Natural killer cell (primary cell): Measurements from ENCODE around the gene PPFIA2. TPM values are rescaled to one million over a fixed set of nuclear protein-coding genes. Genes with fewer than 3 reads are reported as not detected.

Experiments
- ATAC-seq, 3 donors: fragments of 150-1000 bp in 2 of 3; fragments of 200-7000 bp in 1 of 3; cut with Tn5 transposase; 1 replicate in 1 of 3; 2 replicates in 2 of 3; pipeline ENCODE4 v1.10.0; 2021; ENCODE audit warnings: mild to moderate bottlenecking in 2 of 3, moderate library complexity in 2 of 3
- DNase-seq, 2 donors: peaks; one replicate each; pipeline versions ENCODE4 v3.0.0 to v3.0.0-alpha.2; 2013 to 2021; ENCODE audit warnings: mixed read lengths in 1 of 2
- H3K27ac ChIP-seq: one replicate; pipeline ENCODE4 v1.5.1; 2013; ENCODE audit warnings: mild to moderate bottlenecking, low read length
- H3K27me3 ChIP-seq: one replicate; pipeline ENCODE4 v1.6.1; 2013; ENCODE audit warnings: low read length; ENCODE audit not compliant: control insufficient read depth, insufficient read depth
- H3K36me3 ChIP-seq: one replicate; pipeline ENCODE4 v1.6.1; 2013; ENCODE audit warnings: low read length; ENCODE audit not compliant: control insufficient read depth, insufficient read depth
- H3K4me1 ChIP-seq: one replicate; pipeline ENCODE4 v1.6.1; 2013; ENCODE audit warnings: low read length; ENCODE audit not compliant: control insufficient read depth, insufficient read depth
- H3K4me3 ChIP-seq: one replicate; pipeline ENCODE4 v1.5.1; 2013; ENCODE audit warnings: low read length
- H3K9me3 ChIP-seq: one replicate; pipeline ENCODE4 v1.6.1; 2013; ENCODE audit warnings: low read length; ENCODE audit not compliant: control insufficient read depth, insufficient read depth
- H3K27ac Mint-ChIP-seq, 2 donors: one replicate each; pipeline ENCODE4 v1.8.0; 2022; ENCODE audit warnings: mild to moderate bottlenecking in 2 of 2, mixed read lengths in 2 of 2, moderate library complexity in 1 of 2
- H3K27me3 Mint-ChIP-seq, 2 donors: one replicate each; pipeline ENCODE4 v1.8.0; 2022; ENCODE audit warnings: low read depth in 2 of 2, mixed read lengths in 2 of 2
- H3K36me3 Mint-ChIP-seq: one replicate; pipeline ENCODE4 v1.8.0; 2022; ENCODE audit warnings: mixed read lengths
- H3K4me1 Mint-ChIP-seq, 2 donors: one replicate each; pipeline ENCODE4 v1.8.0; 2022; ENCODE audit warnings: mixed read lengths in 2 of 2
- H3K4me3 Mint-ChIP-seq: one replicate; pipeline ENCODE4 v1.8.0; 2022; ENCODE audit warnings: mild to moderate bottlenecking, moderate library complexity, mixed read lengths
- H3K9me3 Mint-ChIP-seq, 2 donors: one replicate each; pipeline ENCODE4 v1.8.0; 2022; ENCODE audit warnings: mixed read lengths in 2 of 2
- CTCF ChIP-seq: fragments of 200-600 bp; IDR thresholded peaks from one replicate; pipeline ENCODE4 v1.8.0; 2022; ENCODE audit warnings: antibody characterized with exemption
- WGBS: methylation state at CpG from one replicate; pipeline ENCODE4 v1.1.7; 2013; ENCODE audit warnings: missing lambda C conversion rate; ENCODE audit not compliant: insufficient coverage; 5-methylcytosine and 5-hydroxymethylcytosine counted together
- intact Hi-C: fragments of 100-400 bp; cut with micrococcal nuclease; formaldehyde crosslinking; loops from one replicate; pipeline ENCODE4 v1.14.2; 2022
- total RNA-seq, 4 donors: library from RNA; stranded (reverse); fragments of 120-200 nt in 1 of 4; gene quantifications; one replicate each; pipeline versions ENCODE4 v1.2.3 to v1.2.4, GENCODE V29; 2013 to 2022

Gene PPFIA2
- total RNA-seq, 3 donors from 2014 or later (not counting 1 experiment from before 2014, with no cell fraction given) = not detected

- H3K4me3 Mint-ChIP-seq = no peak overlapping the region
Measured at GRCh38 chr12:81314903-81315531, 444.1 kb downstream of the PPFIA2 start.

GRCh38 chr12:81303935-81304334, 455.2 kb downstream of the PPFIA2 start:
- Histone ChIP-seq H3K9me3 (no peaks in the 10 kb centered on the region), H3K4me3 (no peak overlapping the region), H3K27me3 (no peaks in the 10 kb centered on the region), H3K36me3 (no peaks in the 10 kb centered on the region), H3K27ac (no peak overlapping the region), H3K4me1 (no peaks in the 10 kb centered on the region)
- H3K4me1 Mint-ChIP-seq = no peaks in the 10 kb centered on the region
- peaks cover 13 to 17% of the 10 kb centered on the region in 2 donors for H3K9me3 Mint-ChIP-seq
- H3K27ac Mint-ChIP-seq = no peak overlapping the region
- no peak for DNase-seq
- no peaks in the 10 kb centered on the region for H3K36me3 Mint-ChIP-seq
- no peak for TF ChIP-seq CTCF
- intact Hi-C loops = no loop called here
- ATAC-seq = no peak
- no peaks in the 10 kb centered on the region for H3K27me3 Mint-ChIP-seq
- H3K4me3 Mint-ChIP-seq = no peak overlapping the region
- WGBS = 90% methylated on average over 2 of the region's 3 CpGs

More at GRCh38 chr12:81314903-81315531, 444.1 kb downstream of the PPFIA2 start:
- H3K9me3 Mint-ChIP-seq = peaks cover 5 to 11% of the 10 kb centered on the region in 2 donors
- no peaks in the 10 kb centered on the region for H3K27me3 ChIP-seq
- no peak overlapping the region for H3K27ac ChIP-seq
- H3K27me3 Mint-ChIP-seq = no peaks in the 10 kb centered on the region
- H3K4me1 ChIP-seq = no peaks in the 10 kb centered on the region
- intact Hi-C loops = no loop called here
- H3K4me1 Mint-ChIP-seq = no peaks in the 10 kb centered on the region
- H3K9me3 ChIP-seq = no peaks in the 10 kb centered on the region
- no peaks in the 10 kb centered on the region for H3K36me3 Mint-ChIP-seq
- no peak for ATAC-seq
- no peak overlapping the region for H3K27ac Mint-ChIP-seq
- TF ChIP-seq CTCF = no peak
- 75% methylated on average over 2 of the region's 2 CpGs for WGBS
- H3K36me3 ChIP-seq = no peaks in the 10 kb centered on the region
- H3K4me3 ChIP-seq = no peak overlapping the region
- no peak for DNase-seq

GRCh38 chr12:81300454-81300853, 458.7 kb downstream of the PPFIA2 start:
- intact Hi-C loops = no loop called here
- Histone ChIP-seq H3K4me3 (no peak overlapping the region), H3K36me3 (no peaks in the 10 kb centered on the region), H3K27ac (no peak overlapping the region), H3K27me3 (no peaks in the 10 kb centered on the region), H3K4me1 (no peaks in the 10 kb centered on the region), H3K9me3 (no peaks in the 10 kb centered on the region)
- no peak for TF ChIP-seq CTCF
- H3K9me3 Mint-ChIP-seq = peaks cover 8 to 13% of the 10 kb centered on the region in 2 donors
- ATAC-seq (no peak), DNase-seq (no peak)
- H3K4me1 Mint-ChIP-seq = no peaks in the 10 kb centered on the region
- H3K27me3 Mint-ChIP-seq = no peaks in the 10 kb centered on the region
- no peak overlapping the region for H3K4me3 Mint-ChIP-seq
- WGBS = 61% methylated on average over 2 of the region's 2 CpGs
- no peak overlapping the region for H3K27ac Mint-ChIP-seq
- H3K36me3 Mint-ChIP-seq = no peaks in the 10 kb centered on the region

GRCh38 chr12:81297601-81298000, 461.5 kb downstream of the PPFIA2 start:
- no peaks in the 10 kb centered on the region for H3K27me3 ChIP-seq
- Mint-ChIP-seq H3K9me3 (peaks cover 11 to 13% of the 10 kb centered on the region in 2 donors), H3K36me3 (no peaks in the 10 kb centered on the region), H3K27ac (no peak overlapping the region), H3K4me3 (no peak overlapping the region), H3K27me3 (no peaks in the 10 kb centered on the region), H3K4me1 (no peaks in the 10 kb centered on the region)
- ATAC-seq (no peak), DNase-seq (no peak)
- H3K4me3 ChIP-seq = no peak overlapping the region
- H3K36me3 ChIP-seq = no peaks in the 10 kb centered on the region
- intact Hi-C loops = no loop called here
- H3K4me1 ChIP-seq = no peaks in the 10 kb centered on the region
- H3K9me3 ChIP-seq = no peaks in the 10 kb centered on the region
- no peak overlapping the region for H3K27ac ChIP-seq
- TF ChIP-seq CTCF = no peak
- WGBS = 100% methylated on average over 2 of the region's 3 CpGs
